OCI-M1 (cell line): Measurements from ENCODE around the gene KIAA1328.
"Not testable (repeated sequence)": the region's sequence is repeated elsewhere in the genome, so short reads cannot be mapped to it uniquely, and the experiment has no call there.

Source experiments
- DNase-seq: peaks from one replicate; lab custom pipeline; 2025; lab: John Stamatoyannopoulos, UW

The KIAA1328 gene

GRCh38 chr18:36887864-36888263, 58.9 kb downstream of the KIAA1328 start:
- no peak for DNase-seq

- no peak for DNase-seq
These were observed 59.9 kb downstream of the KIAA1328 start for GRCh38 chr18:36888778-36889177.

- no peak for DNase-seq
These were observed 60.4 kb downstream of the KIAA1328 start for GRCh38 chr18:36889321-36889720.

GRCh38 chr18:36889742-36890141, 60.8 kb downstream of the KIAA1328 start:
- peak; percentile 6 for DNase-seq

- DNase-seq, result peak; percentile 30
These were observed 61.7 kb downstream of the KIAA1328 start for GRCh38 chr18:36890598-36890997.

- DNase-seq, result no peak
These were observed 64.3 kb downstream of the KIAA1328 start for GRCh38 chr18:36893227-36893626.

GRCh38 chr18:36895606-36896005, 66.7 kb downstream of the KIAA1328 start:
- DNase-seq, result no peak

- no peak for DNase-seq
These were observed 68.3 kb downstream of the KIAA1328 start for GRCh38 chr18:36897253-36897652.

- DNase-seq, result peak; percentile 73
These were observed 70.4 kb downstream of the KIAA1328 start for GRCh38 chr18:36899289-36899688.

- DNase-seq, result no peak
These were observed 71.5 kb downstream of the KIAA1328 start for GRCh38 chr18:36900466-36900865.

- DNase-seq, result no peak
These were observed 72.4 kb downstream of the KIAA1328 start for GRCh38 chr18:36901277-36901701.

GRCh38 chr18:36903215-36903928, 74.4 kb downstream of the KIAA1328 start:
- DNase-seq, result no peak

GRCh38 chr18:36905571-36905970, 76.6 kb downstream of the KIAA1328 start:
- no peak for DNase-seq

GRCh38 chr18:36909282-36909681, 80.4 kb downstream of the KIAA1328 start:
- DNase-seq, result not testable (repeated sequence)

- no peak for DNase-seq
These were observed 84.0 kb downstream of the KIAA1328 start for GRCh38 chr18:36912887-36913286.

- DNase-seq, result no peak
These were observed 89.0 kb downstream of the KIAA1328 start for GRCh38 chr18:36917907-36918306.

GRCh38 chr18:36929601-36930000, 100.7 kb downstream of the KIAA1328 start:
- DNase-seq, result no peak

- DNase-seq, result no peak
These were observed 102.2 kb downstream of the KIAA1328 start for GRCh38 chr18:36931106-36931505.

- no peak for DNase-seq
These were observed 104.6 kb downstream of the KIAA1328 start for GRCh38 chr18:36933552-36933951.

- DNase-seq, result no peak
These were observed 106.0 kb downstream of the KIAA1328 start for GRCh38 chr18:36934884-36935283.

- DNase-seq, result peak; percentile 60
These were observed 113.3 kb downstream of the KIAA1328 start for GRCh38 chr18:36942264-36942663.

GRCh38 chr18:36947820-36948348, 119.0 kb downstream of the KIAA1328 start:
- no peak for DNase-seq

- DNase-seq, result no peak
These were observed 121.4 kb downstream of the KIAA1328 start for GRCh38 chr18:36950282-36950681.

GRCh38 chr18:36950960-36951359, 122.0 kb downstream of the KIAA1328 start:
- DNase-seq, result no peak
